Stimulated activated CD4-positive, alpha-beta T cell treated with anti-CD3 and anti-CD28 coated beads, Interleukin-4, amount 100 ng/mL, for 4 hours (primary cell): ENCODE measurements around the gene TGFBR1.

ENCODE experiments used
- DNase-seq, 2 experiments: peaks; one replicate each; pipeline ENCODE4 v3.0.0-alpha.2; 2020

The TGFBR1 gene

DNA sequence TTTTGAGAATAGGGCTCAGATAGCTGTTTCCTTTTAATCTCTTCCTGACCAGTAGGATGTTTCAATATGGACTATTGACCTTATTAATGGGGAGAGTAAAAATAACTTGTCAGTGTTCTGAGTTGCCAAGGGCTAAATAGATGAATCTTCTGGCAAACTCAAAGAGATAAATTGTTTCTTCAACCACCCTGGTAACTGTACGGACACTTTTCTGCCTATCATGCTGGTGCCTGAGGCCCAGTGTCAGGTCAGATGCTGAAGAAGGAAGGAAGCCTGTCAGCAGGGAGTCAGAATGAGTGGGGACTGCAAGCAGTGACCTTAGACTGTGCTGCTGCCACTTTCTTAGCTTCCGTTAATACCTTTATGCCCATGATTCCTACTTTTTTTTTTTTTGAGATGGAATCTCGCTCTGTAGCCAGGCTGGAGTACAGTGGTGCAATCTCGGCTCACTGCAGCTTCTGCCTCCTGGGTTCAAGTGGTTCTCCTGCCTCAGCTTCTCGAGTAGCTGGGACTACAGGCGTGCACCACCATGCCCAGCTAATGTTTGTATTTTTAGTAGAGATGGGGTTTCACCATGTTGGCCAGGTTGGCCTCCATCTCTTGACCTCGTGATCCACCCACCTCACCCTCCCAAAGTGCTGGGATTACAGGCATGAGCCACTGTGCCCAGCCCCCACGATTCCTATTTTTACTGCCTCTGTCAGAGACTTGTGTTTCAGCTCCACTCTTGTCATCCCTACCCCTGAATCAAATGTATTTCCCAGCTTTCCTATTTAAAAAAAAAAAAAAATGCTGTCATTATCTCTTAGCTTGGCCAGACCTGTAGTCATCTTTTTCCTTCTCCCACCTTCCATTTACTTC, 33.7 kb downstream of the TGFBR1 start:
- DNase-seq = no peak

DNA sequence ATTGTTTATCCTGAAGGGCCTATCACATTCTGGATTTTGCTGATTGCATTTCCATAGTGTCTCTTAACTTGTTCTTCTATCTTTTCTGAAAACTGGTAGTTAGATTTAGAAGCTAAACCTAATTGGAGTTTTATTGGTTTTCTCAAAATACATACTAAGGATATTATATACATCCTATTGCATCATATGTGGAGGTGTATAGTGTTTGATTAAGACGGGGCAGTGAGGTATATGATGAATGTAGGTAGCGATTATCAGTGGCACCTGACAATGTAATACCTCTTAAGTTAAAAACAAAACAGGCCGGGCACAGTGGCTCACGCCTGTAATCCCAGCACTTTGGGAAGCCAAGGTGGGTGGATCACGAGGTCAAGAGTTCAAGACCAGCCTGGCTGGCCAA, 35.0 kb downstream of the TGFBR1 start:
- no peak for DNase-seq

DNA sequence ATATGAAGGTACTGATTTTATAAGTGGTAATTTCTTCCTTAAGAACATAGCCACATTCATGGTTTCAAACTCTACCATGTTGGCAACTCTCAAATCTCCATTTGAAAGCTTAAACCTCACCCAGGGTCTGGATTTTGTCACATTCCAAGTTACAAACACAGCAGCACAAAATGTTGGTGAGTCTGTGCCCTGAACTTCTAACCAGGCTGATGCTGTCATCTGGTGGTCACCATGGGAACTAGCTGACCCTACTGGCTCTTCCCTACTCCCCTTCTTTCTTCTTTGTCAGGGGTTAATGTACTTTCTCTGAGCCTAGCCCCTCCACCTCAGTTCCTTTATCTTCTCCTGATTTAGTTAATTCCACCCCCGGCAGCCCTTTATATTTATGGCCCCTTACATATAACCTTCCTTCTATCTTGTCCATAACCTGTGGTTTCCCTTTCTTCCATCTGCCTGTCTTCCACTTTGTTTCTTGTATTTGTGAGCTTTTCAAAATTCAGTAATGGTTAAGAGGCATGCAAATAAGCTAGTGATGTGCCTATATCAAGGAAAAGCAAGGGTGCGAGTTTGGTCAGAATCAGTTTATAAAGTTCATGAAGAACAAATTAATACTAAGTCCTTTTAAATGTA, 35.9 kb downstream of the TGFBR1 start:
- peak; percentile 16 to 41 for DNase-seq

DNA sequence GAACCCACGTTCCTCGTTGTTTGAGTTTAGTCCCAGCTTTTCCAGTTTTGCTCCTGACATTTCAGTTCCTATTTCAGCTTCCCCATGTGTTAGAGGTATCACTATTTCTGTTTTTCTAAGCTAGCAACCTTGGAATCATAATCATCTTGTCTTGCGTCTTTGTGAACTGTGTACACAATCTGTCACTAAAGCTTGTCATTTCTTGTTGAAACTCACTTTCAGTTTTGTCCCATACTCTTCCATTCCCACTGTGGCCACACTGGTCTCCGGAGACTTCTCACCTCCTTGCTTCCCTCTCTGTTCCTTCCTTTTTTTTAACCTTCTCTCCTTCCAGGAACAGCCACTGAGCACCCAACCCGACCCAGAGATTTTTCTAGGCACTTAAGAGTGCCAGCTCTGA, 36.9 kb downstream of the TGFBR1 start:
- DNase-seq = no peak

DNA sequence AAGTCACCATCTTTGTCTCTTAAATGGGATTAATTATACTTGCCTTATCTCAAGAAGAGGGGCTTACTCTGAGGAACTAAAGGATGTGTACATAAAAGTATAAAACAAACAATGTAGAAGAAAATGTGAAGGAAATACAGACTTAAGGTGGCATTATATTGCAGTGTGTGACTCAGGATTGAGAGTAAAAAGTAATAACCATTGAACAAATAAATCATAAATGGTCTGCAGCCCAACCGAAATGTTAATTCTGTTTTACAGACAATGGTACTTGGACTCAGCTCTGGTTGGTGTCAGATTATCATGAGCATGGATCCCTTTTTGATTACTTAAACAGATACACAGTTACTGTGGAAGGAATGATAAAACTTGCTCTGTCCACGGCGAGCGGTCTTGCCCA, 37.4 kb downstream of the TGFBR1 start:
- no peak for DNase-seq

DNA sequence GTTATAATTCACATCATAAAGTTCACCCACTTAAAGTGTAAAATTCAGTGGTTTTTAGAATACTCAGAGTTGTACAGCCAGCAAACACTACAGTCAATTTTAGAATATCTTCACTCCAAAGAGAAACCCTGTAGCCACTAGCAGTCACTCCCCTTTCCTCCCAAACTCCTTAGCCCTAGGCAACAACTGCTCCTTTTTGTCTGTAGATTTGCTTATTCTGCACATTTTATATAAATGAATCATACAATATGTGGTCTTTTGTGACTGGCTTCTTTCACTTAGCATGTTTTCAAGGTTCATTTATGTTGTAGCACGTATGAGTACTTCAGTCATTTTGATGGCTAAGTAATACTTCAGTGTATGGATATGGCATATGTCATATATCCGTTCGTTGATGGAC, 38.7 kb downstream of the TGFBR1 start:
- no peak for DNase-seq

DNA sequence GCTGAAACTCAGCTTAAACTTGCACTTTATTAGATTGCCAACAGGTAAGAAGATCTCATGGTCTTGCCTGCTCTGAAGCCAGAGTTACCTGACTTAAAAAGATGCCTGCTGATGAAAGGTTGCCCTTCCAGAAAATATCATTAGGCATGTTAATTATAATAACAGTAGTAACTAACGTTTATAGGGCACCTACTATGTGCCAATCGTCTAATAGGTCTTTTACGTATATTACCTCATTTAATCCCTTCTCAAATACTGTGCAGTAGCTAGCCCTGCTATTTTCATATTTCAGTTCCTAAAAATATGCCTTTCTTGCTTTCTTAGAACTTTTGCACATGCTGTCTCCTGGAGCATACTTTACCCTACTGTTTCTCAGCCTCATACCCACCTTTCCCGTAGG, 40.1 kb downstream of the TGFBR1 start:
- DNase-seq = no peak

DNA sequence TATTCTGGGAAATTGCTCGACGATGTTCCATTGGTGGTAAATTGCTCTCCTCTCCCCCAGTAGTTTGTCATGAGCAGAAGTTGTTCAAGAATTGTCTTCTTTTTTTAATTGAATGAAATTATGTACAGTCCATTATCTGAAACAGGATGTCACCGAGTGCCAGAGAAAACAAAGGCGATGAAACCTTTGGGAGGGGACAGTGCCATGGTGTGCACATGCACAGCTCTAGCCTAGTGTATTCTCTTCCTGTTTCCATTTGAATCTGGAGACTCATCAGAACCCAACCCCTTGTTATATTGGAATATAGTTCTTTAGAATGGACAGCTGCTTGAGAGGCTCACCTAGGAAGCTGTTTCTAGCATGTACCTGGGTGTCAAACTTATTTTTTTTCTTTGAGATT, 41.7 kb downstream of the TGFBR1 start:
- DNase-seq = no peak

DNA sequence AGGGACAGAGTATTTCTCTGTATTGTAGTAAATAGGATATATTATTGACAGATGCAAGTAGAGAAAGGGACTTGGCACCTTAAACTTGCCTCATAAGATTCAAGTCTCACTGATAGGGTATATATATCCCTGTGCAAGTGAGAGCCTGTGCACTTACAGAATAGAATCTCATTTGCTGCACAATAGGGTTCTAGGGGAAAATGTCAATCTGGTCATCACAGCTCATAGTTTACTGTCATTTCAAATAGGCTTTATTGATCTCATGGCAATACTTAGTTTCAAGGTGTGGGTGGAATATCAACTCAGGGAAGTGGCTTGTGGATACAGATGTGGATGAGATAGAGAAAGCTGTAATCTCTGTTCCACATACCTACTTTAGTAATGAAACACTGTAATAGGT, 42.3 kb downstream of the TGFBR1 start:
- no peak for DNase-seq

DNA sequence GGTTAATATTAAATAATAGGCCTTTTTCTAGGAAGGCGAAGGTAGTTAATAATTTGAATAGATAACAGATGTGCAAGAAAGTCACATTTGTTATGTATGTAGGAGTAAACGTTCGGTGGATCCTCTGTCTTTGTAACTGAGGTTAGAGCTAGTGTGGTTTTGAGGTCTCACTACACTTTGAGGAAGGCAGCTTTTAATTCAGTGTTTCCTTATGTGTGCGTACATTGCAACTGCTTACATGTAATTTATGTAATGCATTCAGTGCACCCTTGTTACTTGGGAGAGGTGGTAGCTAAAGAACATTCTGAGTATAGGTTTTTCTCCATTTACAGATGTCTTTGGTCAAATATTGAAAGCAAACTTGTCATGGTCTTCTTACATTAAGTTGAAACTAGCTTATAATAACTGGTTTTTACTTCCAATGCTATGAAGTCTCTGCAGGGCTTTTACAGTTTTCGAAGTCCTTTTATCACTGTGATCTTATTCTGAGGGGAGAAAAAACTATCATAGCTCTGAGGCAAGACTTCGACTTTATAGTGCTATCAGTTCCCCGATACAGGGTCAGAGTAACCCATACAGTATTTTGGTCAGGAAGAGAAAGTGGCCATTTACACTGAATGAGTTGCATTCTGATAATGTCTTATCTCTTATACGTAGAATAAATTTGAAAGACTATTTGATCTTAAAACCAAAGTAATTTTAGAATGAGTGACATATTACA, 45.7 kb downstream of the TGFBR1 start:
- DNase-seq = no peak

DNA sequence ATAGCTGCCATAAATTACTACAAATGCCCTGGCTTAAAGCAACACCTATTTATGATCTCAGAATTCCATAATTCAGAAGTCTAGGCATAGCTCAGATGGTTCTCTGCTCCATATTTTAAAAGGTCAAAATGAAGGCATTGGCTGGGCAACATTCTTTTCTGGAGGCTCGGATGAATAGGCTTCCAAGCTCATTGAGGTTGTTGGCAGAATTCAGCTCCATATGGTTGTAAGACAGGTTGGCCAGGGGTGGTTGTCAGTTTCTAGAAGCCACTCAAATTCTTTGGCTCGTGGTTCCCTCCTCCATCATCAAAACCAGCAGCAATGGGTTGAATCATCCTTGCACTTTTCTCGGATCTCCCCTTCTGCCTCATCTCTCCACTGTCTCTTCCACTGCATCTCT, 49.4 kb downstream of the TGFBR1 start:
- DNase-seq = no peak

DNA sequence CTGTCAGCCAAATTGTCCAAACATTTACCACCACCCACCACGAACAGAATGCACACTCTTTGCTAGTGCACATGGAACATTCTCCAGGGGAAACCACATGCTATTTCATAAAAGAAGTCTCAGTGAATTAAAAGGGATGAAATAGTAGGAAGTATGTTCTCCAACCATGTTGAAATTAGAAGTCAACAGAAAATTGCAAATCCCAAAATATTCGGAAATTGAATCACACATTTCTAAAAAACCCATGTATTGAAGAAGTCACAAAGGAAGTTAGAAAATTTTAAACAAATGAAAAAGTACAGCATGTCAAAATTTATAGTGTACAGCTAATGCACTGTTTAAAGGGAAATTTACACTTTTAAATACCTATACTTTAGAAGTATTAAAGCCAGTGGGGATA, 50.8 kb downstream of the TGFBR1 start:
- DNase-seq = no peak

DNA sequence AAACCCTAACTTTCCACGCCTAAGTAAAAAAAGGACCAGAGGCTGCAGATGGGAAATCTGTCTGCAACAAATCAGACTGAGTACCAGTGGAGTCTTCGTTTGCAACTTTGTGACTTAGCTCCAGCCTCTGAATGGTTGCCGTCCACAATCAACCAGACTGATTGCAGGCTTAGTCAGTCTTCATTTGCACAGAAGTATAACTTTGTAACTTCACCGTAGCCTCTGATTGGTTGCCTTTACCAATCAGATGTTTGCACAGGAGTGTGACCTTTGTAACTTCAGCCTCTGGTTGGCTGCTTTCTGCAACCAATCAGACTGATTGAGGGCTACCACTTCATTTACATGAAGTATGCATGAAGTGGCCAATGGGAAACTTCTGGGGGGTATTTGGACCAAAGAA, 53.7 kb downstream of the TGFBR1 start:
- no peak for DNase-seq

DNA sequence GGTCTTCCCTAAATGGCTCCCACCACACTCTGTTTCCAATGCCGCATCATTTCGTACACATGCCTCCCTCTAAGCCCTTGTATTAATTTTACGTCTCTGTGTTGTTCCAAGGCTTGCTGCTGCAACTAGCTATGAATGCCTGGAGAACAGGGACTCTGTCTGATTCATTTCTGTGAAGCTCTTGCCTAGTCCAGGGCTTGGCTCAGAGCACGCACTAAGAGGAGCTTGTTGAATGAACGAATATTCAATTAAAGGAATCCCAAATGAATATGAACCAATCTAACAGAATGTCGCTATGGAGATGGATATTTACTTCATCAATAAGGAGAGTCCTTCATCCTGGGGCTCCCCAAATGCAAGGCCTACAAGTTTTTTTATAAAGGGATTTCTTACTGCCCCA, 55.3 kb downstream of the TGFBR1 start:
- DNase-seq = no peak

DNA sequence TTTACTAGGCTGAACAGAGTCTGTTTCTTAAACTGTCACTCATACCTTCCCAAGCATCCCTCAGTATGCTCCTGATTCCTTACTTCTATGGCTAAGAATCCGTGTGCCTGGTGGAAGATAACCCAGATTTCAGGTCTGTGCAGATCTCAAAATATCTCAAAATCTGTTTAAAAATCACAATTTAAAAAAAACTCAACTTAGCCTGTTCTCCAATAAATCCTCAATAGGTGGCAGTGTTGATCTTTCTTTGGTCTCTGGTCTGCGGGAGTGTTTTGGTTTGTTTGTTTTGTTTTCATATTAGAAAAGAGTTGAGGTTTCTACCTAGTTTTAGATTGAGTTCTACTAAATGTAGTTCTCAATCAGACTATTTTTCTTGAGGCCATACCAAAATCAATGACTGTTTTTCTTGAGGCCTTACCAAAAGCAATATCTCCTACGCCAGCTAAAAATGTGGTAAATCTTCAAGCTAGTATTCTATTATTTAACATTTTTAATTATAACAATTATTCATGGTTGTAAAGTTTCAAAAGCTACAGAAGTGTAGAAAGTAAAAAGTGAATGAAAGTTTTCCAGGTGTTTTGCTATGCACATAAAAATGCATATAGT, 57.9 kb downstream of the TGFBR1 start:
- no peak for DNase-seq

DNA sequence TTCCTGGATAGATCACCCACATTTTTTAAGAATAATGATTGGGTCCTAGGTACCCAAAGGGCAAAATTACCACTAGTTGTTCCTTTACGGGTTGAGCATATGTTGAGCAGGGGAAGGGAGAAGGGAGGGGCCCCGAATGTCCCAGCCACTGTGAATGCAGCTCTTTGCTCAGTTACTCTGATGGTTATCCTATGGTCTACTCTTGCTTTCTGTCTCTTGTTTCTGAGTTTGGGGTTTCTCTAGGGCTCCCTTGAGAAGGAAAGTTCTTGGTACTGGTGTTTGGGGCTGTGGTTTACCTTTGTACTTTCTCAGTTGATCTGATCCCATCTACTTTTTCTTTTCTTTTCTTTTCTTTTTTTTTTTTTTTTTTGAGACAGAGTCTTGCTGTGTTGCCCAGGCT, 61.2 kb downstream of the TGFBR1 start:
- no peak for DNase-seq

DNA sequence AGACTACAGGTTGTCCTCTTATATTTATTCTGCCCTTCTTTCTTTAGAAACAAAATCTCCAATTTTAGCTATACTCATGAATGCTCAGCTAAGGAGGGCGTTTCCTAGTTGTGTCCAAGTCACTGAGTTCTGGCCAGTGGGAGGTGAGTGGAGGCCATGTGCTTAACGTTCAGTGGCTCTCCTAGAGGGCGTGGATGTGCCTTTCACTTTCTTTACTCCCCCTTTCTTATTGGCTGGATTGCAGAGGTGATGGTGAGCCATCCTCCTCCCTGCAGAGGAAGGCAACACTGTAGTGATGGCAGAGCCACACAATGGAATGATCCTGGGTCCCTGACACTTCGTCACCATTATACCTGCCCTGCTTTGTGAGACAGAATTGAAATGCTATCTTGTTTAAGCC, 62.2 kb downstream of the TGFBR1 start:
- no peak for DNase-seq

DNA sequence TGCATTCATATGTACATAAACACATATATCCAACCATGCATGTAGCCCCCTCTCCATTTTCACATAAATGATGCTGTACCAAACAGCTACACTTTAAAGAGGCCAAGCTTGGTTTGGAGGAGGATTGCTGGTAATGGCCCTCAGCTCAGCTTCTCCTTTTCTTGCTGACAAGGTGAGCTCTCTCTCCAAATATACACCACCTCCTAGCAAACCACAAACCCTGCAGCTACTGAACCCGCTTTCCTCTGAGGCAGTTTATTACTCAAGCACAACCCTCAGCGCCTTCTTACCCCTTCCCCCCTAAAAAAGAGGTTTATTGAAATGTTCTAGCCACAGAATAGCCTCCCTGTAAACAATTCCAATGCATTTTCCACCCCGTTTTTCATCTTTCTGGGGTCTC, 62.8 kb downstream of the TGFBR1 start:
- no peak for DNase-seq

DNA sequence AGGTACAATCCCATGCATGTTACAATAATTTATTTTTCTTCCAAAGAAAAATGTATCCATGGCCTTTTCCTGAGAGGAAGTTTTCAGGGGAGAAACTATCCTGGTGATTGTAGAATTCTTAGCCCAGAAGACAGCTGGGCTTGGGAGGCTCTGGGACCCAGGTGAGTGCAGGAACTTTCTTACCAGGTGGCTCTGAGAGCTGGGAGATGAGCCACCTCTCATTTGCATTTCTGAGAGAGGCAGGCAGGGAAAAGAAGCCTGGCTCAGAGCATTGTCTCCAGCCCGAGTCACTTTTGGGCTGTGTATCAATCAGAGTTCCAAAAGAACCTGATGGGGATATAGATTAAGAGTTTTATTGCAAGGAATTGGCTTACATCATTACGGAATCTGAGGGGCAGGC, 64.2 kb downstream of the TGFBR1 start:
- DNase-seq = no peak

DNA sequence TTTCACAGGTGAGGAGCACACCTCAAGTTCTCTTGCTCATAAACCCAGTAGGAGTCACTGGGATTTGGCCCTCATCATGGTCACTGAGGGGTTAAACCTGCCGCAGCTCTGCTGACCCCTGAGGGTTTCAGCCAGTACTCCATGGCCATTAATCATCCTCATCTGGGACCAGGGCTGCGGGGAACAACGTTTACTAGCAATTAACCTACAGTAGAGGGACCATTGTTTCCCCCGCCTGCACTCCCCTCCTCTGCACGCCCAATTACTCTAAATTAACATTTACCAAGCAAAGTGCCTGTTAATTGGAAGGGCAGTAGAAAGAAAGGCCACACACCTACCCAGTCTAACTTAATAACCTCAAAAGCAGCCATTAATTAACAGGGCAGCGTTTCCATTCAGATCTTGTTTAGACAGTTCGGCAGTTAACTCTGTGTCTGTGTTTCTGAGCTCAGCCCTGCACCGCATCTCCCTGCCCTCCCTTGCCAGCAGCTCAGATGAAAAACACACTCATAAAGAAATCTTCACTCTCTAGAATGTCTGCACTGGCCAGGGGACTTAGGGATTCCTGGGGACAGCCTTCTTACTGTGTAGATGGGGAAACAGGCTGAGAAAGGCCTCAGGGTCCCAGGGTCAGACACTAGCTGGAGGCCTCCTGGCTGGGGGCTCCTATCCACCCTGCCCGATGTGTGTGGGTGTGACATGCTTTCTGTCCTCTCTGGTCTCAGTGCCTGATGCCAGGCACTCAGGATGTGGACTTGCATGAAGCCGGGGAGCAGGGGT, 65.3 kb downstream of the TGFBR1 start:
- DNase-seq = no peak

DNA sequence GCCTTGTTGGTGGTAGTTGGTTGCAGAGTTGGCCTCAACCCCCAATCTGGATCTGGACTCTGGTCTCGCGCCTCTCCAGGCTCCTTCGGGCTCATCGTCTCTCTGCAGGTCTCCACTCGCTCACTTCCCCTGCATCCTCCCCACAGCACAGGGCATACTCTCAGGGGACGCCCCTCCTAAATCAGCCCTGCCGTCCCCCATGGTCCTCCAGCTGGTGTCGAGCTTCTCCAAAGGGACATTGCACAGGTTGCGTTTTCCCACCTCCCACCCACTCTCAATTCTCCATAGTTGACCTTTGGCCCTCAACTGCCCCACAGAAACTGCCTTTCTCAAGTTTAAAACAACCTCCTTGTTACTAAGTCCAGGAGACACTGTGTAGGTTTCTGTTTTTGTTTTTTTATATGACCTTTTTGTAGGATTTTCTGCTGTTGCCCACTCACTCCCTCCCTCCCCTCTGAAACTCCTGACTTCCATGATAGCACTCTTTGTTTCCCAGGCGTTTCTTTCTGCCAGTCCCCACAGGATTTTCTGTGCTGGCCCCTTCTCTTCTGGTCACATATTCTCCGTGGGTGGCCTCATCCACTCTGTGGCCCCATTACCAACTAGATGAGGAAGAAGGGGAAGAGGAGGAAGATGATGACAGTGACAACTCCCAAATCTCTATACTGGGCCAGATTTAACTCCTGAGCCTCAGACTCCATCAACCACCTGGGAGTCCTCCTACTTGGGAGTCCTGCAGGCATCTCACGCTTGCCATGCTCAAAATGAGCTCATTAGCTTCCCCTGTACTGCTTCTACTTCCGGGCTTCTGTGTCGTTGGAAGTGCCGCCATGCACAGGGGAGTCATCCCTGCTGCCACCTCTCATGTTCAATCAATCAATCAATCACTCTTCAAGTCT, 66.6 kb downstream of the TGFBR1 start:
- DNase-seq = no peak
